ENCODE measurements around the gene SETD7.

SETD7 gene

DNA sequence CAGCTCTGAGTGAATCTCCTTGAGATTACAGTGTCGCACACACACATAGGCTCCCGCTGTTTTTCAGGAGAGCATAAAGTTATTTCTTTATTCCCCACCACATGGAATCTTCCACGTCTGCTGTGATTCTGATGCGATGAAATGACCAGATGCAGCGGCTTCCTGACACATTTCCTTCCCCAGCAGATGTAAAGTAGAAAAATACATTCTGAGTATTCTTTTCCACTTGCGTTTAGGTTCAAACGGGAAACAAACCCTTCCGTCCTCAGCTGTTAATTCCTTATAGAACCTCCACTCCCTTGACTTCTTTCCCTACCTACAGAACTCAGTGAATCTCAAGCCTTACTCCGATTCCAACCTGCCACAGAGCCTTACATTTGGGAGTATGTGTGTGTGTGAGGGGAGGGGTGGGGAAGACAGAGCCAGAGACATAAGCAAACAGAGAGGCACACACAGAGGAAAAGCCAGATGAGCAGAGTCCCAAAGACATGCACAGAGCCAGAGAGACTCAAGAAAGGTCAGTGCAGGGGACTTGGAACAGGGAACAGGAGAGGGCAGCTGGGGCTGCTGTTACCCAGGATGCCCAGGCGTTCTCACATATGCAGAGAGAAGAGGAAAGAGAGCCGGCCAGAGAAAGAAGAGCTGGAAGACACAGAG lies 47.3 kb downstream of the SETD7 start:
- TF ChIP-seq FOXP2 (optimal IDR thresholded peaks at IDR 0.05; ENCODE audit: borderline replicate concordance, extremely low read depth, extremely low read length, insufficient read depth), result no peak
- no peak for TF ChIP-seq POLR2AphosphoS5 (IDR thresholded peaks at IDR 0.05; ENCODE audit: low read depth, low read length)
- TF ChIP-seq SIN3A (IDR thresholded peaks at IDR 0.05; ENCODE audit: borderline replicate concordance, insufficient read depth, low read length), result no peak
- TF ChIP-seq, protein P1, sequence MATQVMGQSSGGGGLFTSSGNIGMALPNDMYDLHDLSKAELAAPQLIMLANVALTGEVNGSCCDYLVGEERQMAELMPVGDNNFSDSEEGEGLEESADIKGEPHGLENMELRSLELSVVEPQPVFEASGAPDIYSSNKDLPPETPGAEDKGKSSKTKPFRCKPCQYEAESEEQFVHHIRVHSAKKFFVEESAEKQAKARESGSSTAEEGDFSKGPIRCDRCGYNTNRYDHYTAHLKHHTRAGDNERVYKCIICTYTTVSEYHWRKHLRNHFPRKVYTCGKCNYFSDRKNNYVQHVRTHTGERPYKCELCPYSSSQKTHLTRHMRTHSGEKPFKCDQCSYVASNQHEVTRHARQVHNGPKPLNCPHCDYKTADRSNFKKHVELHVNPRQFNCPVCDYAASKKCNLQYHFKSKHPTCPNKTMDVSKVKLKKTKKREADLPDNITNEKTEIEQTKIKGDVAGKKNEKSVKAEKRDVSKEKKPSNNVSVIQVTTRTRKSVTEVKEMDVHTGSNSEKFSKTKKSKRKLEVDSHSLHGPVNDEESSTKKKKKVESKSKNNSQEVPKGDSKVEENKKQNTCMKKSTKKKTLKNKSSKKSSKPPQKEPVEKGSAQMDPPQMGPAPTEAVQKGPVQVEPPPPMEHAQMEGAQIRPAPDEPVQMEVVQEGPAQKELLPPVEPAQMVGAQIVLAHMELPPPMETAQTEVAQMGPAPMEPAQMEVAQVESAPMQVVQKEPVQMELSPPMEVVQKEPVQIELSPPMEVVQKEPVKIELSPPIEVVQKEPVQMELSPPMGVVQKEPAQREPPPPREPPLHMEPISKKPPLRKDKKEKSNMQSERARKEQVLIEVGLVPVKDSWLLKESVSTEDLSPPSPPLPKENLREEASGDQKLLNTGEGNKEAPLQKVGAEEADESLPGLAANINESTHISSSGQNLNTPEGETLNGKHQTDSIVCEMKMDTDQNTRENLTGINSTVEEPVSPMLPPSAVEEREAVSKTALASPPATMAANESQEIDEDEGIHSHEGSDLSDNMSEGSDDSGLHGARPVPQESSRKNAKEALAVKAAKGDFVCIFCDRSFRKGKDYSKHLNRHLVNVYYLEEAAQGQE (IDR thresholded peaks at IDR 0.05; ENCODE audit: insufficient read depth in 1 of 2, low read depth in 2 of 2, low read length in 2 of 2), result no peak
- TF ChIP-seq TAF1 (IDR thresholded peaks at IDR 0.05; ENCODE audit: borderline replicate concordance, insufficient read depth, low read length), result no peak

DNA sequence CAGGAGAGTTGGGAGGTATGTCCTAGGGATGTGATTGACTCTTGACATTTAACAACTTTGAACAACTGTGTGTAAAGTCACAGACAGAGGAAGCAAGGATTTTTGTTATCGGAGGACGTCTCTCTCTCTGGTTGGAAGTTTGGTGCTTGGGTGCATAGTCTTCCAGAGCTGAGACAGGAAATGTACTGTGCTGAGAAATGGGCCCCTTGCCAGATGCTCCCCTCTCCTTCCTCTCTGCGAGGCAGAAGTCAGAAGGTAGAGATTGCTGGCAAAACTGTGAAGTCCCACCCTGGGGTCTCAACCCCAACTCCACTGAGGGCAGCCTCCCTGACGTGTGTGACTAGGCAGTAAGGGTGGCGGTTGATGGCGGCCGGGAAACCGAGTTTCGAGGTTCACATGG lies 49.2 kb downstream of the SETD7 start:
- TF ChIP-seq FOXP2 (optimal IDR thresholded peaks at IDR 0.05; ENCODE audit: borderline replicate concordance, extremely low read depth, extremely low read length, insufficient read depth), result no peak
- no peak for TF ChIP-seq SIN3A (IDR thresholded peaks at IDR 0.05; ENCODE audit: borderline replicate concordance, insufficient read depth, low read length)
- TF ChIP-seq TAF1 (IDR thresholded peaks at IDR 0.05; ENCODE audit: borderline replicate concordance, insufficient read depth, low read length), result no peak
- no peak for TF ChIP-seq POLR2AphosphoS5 (IDR thresholded peaks at IDR 0.05; ENCODE audit: low read depth, low read length)
- TF ChIP-seq, protein P1 (IDR thresholded peaks at IDR 0.05; ENCODE audit: insufficient read depth in 1 of 2, low read depth in 2 of 2, low read length in 2 of 2), result no peak

DNA sequence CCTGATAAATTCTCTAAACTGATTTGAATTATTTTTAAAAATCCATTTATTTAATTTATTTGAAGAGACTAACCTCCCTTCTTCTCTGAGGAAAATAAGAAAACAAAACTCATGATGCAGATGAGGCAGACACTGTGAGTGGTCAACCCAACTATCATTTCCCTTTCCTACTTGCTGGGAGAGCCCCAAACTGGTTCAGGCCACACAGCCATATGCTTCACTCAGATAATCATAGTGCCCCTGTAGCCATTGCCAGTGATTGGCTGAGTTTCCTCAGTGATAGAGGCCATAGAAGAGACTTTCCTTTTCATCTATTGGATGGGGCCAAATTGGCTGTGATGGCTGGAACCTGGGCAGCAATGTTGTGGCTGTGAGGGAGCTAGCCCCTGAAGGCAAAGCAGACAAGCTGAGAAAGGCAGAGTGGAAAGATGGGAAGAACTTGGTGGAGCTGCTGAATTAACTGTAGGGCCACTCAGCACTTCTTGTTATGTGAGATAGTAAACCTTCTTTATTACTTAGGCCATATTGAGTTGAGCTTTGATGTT lies 52.3 kb downstream of the SETD7 start:
- no peak for TF ChIP-seq POLR2AphosphoS5 (IDR thresholded peaks at IDR 0.05; ENCODE audit: low read depth, low read length)
- TF ChIP-seq TAF1 (IDR thresholded peaks at IDR 0.05; ENCODE audit: borderline replicate concordance, insufficient read depth, low read length), result no peak
- TF ChIP-seq, protein P1 (IDR thresholded peaks at IDR 0.05; ENCODE audit: insufficient read depth in 1 of 2, low read depth in 2 of 2, low read length in 2 of 2), result no peak
- TF ChIP-seq SIN3A (IDR thresholded peaks at IDR 0.05; ENCODE audit: borderline replicate concordance, insufficient read depth, low read length), result no peak
- no peak for TF ChIP-seq FOXP2 (optimal IDR thresholded peaks at IDR 0.05; ENCODE audit: borderline replicate concordance, extremely low read depth, extremely low read length, insufficient read depth)

DNA sequence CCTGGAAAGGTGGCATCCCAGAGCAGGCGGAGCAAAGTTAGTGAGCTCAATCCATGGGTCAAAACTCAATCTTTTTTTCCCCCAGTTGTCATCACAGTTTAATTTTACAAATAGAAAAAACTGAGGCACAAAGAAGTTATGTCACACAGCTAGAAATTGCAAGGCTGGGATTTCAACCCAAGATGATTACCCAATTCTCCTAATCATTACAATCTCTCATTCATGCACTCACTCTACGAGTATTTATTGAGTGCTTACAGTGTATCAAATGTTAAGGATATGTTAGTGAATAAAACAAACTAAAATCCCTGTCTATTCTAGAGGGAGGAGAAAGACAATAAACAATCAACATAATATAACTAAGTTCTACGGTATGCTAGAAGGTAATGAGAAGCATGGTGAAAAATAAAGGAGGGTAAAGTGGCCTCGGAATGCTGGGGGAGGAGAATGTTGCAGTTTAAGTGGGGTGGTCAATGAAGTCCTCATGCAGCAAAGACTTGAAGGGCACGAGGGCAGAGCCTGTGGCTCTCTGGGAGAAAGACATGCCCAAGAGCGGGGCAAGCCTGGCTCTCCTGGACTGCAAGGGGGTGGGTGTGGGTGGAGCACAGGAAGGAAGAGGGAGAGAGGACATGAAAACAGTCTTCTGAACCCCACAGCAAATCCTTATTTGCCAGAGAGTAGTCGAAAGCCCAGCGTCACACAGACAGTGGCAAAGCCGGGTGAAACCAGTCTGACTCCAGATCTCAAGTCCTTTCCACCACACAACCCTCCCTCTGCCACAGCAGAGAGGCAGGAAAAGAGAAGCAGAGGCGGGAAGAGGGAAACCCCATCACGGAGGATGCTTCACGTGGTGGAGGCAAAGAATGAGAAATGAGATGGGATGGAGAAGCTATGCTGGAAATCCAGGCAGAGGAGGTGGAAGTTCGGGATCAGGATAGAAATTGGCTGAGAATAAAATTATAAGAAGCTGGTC lies 53.8 kb downstream of the SETD7 start:
- TF ChIP-seq TAF1 (IDR thresholded peaks at IDR 0.05; ENCODE audit: borderline replicate concordance, insufficient read depth, low read length) (no peak), FOXP2 (optimal IDR thresholded peaks at IDR 0.05; ENCODE audit: borderline replicate concordance, extremely low read depth, extremely low read length, insufficient read depth) (no peak), POLR2AphosphoS5 (IDR thresholded peaks at IDR 0.05; ENCODE audit: low read depth, low read length) (no peak), SIN3A (IDR thresholded peaks at IDR 0.05; ENCODE audit: borderline replicate concordance, insufficient read depth, low read length) (no peak)
- TF ChIP-seq, protein P1 (IDR thresholded peaks at IDR 0.05; ENCODE audit: insufficient read depth in 1 of 2, low read depth in 2 of 2, low read length in 2 of 2), result no peak
